Skeletal muscle tissue (tissue), 4 donors: ENCODE measurements around the gene POM121C. TPM values are rescaled to one million over a fixed set of nuclear protein-coding genes. Genes with fewer than 3 reads are reported as not detected.
"Not testable (repeated sequence)": the region's sequence is repeated elsewhere in the genome, so short reads cannot be mapped to it uniquely, and the experiment has no call there.

Source experiments
- H3K27ac ChIP-seq: one replicate; pipeline ENCODE4 v1.7.0; 2013; ENCODE audit warnings: mild to moderate bottlenecking, low read depth, low read length, inconsistent platforms
- H3K27me3 ChIP-seq, 3 donors: one replicate each; pipeline ENCODE4 v1.7.0; 2013; ENCODE audit warnings: low read length in 3 of 3; ENCODE audit not compliant: control insufficient read depth in 3 of 3, insufficient read depth in 3 of 3
- H3K36me3 ChIP-seq, 3 donors: one replicate each; pipeline ENCODE4 v1.7.0; 2013; ENCODE audit warnings: low read length in 3 of 3; ENCODE audit not compliant: control insufficient read depth in 3 of 3, insufficient read depth in 3 of 3
- H3K4me1 ChIP-seq, 3 donors: one replicate each; pipeline ENCODE4 v1.7.0; 2013; ENCODE audit warnings: low read length in 3 of 3, mild to moderate bottlenecking in 3 of 3; ENCODE audit not compliant: control insufficient read depth in 3 of 3, insufficient read depth in 3 of 3
- H3K4me3 ChIP-seq, 3 donors: one replicate each; pipeline ENCODE4 v1.7.0; 2013; ENCODE audit warnings: low read length in 3 of 3
- H3K9ac ChIP-seq, 3 donors: one replicate each; pipeline ENCODE4 v1.7.0; 2013; ENCODE audit warnings: low read length in 3 of 3, mild to moderate bottlenecking in 3 of 3, moderate library complexity in 2 of 3, low read depth in 1 of 3
- H3K9me3 ChIP-seq, 3 donors: one replicate each; pipeline ENCODE4 v1.7.0; 2013; ENCODE audit warnings: low read length in 3 of 3; ENCODE audit not compliant: control insufficient read depth in 3 of 3
- total RNA-seq: library from RNA; depleted of rRNA; stranded (reverse); fragments of >200 nt; gene quantifications from one replicate; pipeline ENCODE4 v1.2.3, GENCODE V29; 2014
- donor health status: Osteomylitis.

The POM121C gene
- total RNA-seq, 1 donor from 2014 or later: 9.4 TPM

GRCh38 chr7:75442101-75442464, 44.0 kb downstream of the POM121C start:
- Histone ChIP-seq H3K9ac (peak overlapping the region in 2 of 3 donors; percentile 43 to 50), H3K36me3 (peaks cover 13 to 28% (median 22%) of the 10 kb centered on the region in 3 donors), H3K4me3 (peak overlapping the region; percentile 46 to 67 (median 49))
- not testable (repeated sequence) for H3K27me3 ChIP-seq, H3K4me1 ChIP-seq, H3K27ac ChIP-seq, H3K9me3 ChIP-seq

- not testable (repeated sequence) for H3K27me3 ChIP-seq, H3K27ac ChIP-seq, H3K4me1 ChIP-seq, H3K4me3 ChIP-seq, H3K9ac ChIP-seq, H3K9me3 ChIP-seq
- peaks cover 21 to 48% (median 44%) of the 10 kb centered on the region in 3 donors for H3K36me3 ChIP-seq
These were observed 47.1 kb downstream of the POM121C start for GRCh38 chr7:75439000-75439399.

- H3K9me3 ChIP-seq, H3K4me1 ChIP-seq, H3K27me3 ChIP-seq, H3K4me3 ChIP-seq, H3K27ac ChIP-seq, H3K9ac ChIP-seq: not testable (repeated sequence)
- H3K36me3 ChIP-seq: peaks cover 12 to 15% (median 14%) of the 10 kb centered on the region in 3 donors
These were observed 62.6 kb downstream of the POM121C start for GRCh38 chr7:75423481-75423880.

GRCh38 chr7:75421798-75422710, 64.0 kb downstream of the POM121C start:
- H3K4me3 ChIP-seq, H3K9me3 ChIP-seq, H3K4me1 ChIP-seq, H3K9ac ChIP-seq, H3K27me3 ChIP-seq, H3K27ac ChIP-seq: not testable (repeated sequence)
- H3K36me3 ChIP-seq: peaks cover 12 to 14% (median 13%) of the 10 kb centered on the region in 3 donors

- H3K27ac ChIP-seq, H3K9me3 ChIP-seq, H3K4me3 ChIP-seq, H3K27me3 ChIP-seq, H3K9ac ChIP-seq, H3K4me1 ChIP-seq: not testable (repeated sequence)
- peaks cover 12 to 20% (median 15%) of the 10 kb centered on the region in 3 donors for H3K36me3 ChIP-seq
These were observed 65.9 kb downstream of the POM121C start for GRCh38 chr7:75420152-75420551.

GRCh38 chr7:75419693-75420092, 66.4 kb downstream of the POM121C start:
- H3K9ac ChIP-seq, H3K27me3 ChIP-seq, H3K9me3 ChIP-seq, H3K4me1 ChIP-seq, H3K4me3 ChIP-seq, H3K27ac ChIP-seq: not testable (repeated sequence)
- H3K36me3 ChIP-seq: peaks cover 12 to 20% (median 15%) of the 10 kb centered on the region in 3 donors

- H3K36me3 ChIP-seq: peaks cover 9 to 15% (median 12%) of the 10 kb centered on the region in 3 donors
- not testable (repeated sequence) for H3K4me1 ChIP-seq
These were observed 66.9 kb downstream of the POM121C start for GRCh38 chr7:75419210-75419609.

GRCh38 chr7:75418292-75418858, 67.7 kb downstream of the POM121C start:
- H3K9ac ChIP-seq, H3K4me1 ChIP-seq, H3K9me3 ChIP-seq, H3K27ac ChIP-seq, H3K27me3 ChIP-seq, H3K4me3 ChIP-seq: not testable (repeated sequence)
- peaks cover 2 to 12% (median 7%) of the 10 kb centered on the region in 3 donors for H3K36me3 ChIP-seq

More at GRCh38 chr7:75419210-75419609, 66.9 kb downstream of the POM121C start:
- H3K9me3 ChIP-seq, H3K9ac ChIP-seq, H3K4me3 ChIP-seq, H3K27ac ChIP-seq, H3K27me3 ChIP-seq: not testable (repeated sequence)

GRCh38 chr7:75416787-75417186, 69.3 kb downstream of the POM121C start:
- H3K4me3 ChIP-seq, H3K9me3 ChIP-seq, H3K9ac ChIP-seq, H3K4me1 ChIP-seq, H3K27ac ChIP-seq, H3K27me3 ChIP-seq: not testable (repeated sequence)
- H3K36me3 ChIP-seq: peaks cover 1 to 11% (median 7%) of the 10 kb centered on the region in 3 donors

- not testable (repeated sequence) for H3K4me3 ChIP-seq, H3K4me1 ChIP-seq, H3K27me3 ChIP-seq, H3K9ac ChIP-seq, H3K27ac ChIP-seq, H3K9me3 ChIP-seq, H3K36me3 ChIP-seq
These were observed 70.2 kb downstream of the POM121C start for GRCh38 chr7:75415829-75416373.
